HCT116 (cell line): ENCODE results near the gene TMEM120A.

Experiments
- ATF3 ChIP-seq: IDR thresholded peaks from 2 replicates; pipeline ENCODE4 v1.6.1; 2012
- ELF1 ChIP-seq: IDR thresholded peaks from 2 replicates; pipeline ENCODE4 v1.6.1; 2012; ENCODE audit warnings: low read depth, borderline replicate concordance
- EZH2 ChIP-seq: fragments of 200-600 bp; sonication (generic); IDR thresholded peaks from 2 replicates; pipeline ENCODE4 v1.6.1; 2017; ENCODE audit warnings: antibody characterized with exemption, mixed run types
- FOSL1 ChIP-seq: IDR thresholded peaks from 2 replicates; pipeline ENCODE4 v1.6.1; 2012; ENCODE audit warnings: low read depth
- MAX ChIP-seq: IDR thresholded peaks from 2 replicates; pipeline ENCODE4 v1.6.1; 2012
- POLR2A ChIP-seq: IDR thresholded peaks from 2 replicates; pipeline ENCODE4 v1.7.0; 2011; ENCODE audit warnings: borderline replicate concordance; ENCODE audit not compliant: insufficient read depth, insufficient read length; ENCODE audit errors: extremely low read depth
- POLR2AphosphoS5 ChIP-seq: IDR thresholded peaks from 2 replicates; pipeline ENCODE4 v1.6.1; 2011; ENCODE audit warnings: mild to moderate bottlenecking, low read depth, low read length, moderate library complexity
- RAD21 ChIP-seq: IDR thresholded peaks from 2 replicates; pipeline ENCODE4 v1.6.1; 2012; ENCODE audit warnings: low read depth, mild to moderate bottlenecking
- SP1 ChIP-seq: IDR thresholded peaks from 2 replicates; pipeline ENCODE4 v1.6.1; 2012; ENCODE audit warnings: low read depth
- TCF7L2 ChIP-seq: IDR thresholded peaks from 2 replicates; pipeline ENCODE4 v1.7.0; 2011; ENCODE audit warnings: borderline replicate concordance, inconsistent platforms; ENCODE audit not compliant: insufficient read depth, insufficient read length; ENCODE audit errors: extremely low read depth
- ZBTB33 ChIP-seq: IDR thresholded peaks from 2 replicates; pipeline ENCODE4 v1.6.1; 2011; ENCODE audit warnings: mild to moderate bottlenecking, low read length, moderate library complexity; ENCODE audit not compliant: insufficient replicate concordance; ENCODE audit errors: extremely low read depth
- TF ChIP-seq, protein P1 (sequence below), 3 experiments: fragments of 200-600 bp in 1 of 3; sonication (generic) in 1 of 3; IDR thresholded peaks in 2 of 3; conservative IDR thresholded peaks in 1 of 3; 2 replicates each; pipeline ENCODE4 v1.5.1; 2012 to 2017; ENCODE audit warnings: low read depth in 2 of 3, low read length in 2 of 3, antibody characterized with exemption in 1 of 3, borderline replicate concordance in 1 of 3, control low read depth in 1 of 3, mild to moderate bottlenecking in 1 of 3, mixed read lengths in 1 of 3, mixed run types in 1 of 3, moderate library complexity in 1 of 3; ENCODE audit not compliant: insufficient read depth in 1 of 3

DNA sequence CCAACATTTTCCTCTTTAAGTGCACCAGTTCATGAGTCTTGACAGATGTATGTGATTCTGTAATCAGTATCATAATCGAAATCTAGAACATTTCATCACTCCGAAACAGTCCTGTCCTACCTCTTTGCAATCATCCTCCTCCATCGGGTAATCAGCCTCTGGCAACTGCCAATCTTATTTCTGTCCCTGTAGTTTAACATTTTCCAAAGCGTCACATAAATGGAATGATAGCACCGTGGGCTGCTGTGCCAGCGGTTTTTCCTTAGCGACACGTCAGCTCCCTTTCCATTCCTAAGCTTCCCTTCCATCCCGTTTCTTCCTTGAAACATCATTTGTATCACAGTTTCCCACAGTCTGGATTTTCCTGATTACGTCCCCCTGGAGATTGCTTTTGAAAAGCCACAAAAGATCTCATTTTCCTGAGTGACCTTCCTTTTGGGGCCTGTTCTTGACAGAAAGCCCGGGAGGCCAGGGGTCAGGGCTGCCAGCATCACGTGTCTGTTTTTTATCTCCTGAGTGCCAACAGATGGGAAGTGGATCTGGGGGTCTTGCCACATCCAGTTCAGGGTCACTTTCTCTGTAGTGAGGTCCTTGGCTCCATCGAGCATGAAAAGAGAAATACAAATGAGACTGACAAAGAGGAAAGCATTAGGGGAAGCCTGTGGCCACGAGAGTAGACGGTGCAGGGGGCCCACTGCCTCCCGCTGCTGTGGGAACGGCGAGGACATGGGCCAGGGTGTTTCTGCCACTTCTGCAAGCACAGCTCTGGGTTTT is 31.6 kb downstream of the TMEM120A start:
- TF ChIP-seq, protein P1, sequence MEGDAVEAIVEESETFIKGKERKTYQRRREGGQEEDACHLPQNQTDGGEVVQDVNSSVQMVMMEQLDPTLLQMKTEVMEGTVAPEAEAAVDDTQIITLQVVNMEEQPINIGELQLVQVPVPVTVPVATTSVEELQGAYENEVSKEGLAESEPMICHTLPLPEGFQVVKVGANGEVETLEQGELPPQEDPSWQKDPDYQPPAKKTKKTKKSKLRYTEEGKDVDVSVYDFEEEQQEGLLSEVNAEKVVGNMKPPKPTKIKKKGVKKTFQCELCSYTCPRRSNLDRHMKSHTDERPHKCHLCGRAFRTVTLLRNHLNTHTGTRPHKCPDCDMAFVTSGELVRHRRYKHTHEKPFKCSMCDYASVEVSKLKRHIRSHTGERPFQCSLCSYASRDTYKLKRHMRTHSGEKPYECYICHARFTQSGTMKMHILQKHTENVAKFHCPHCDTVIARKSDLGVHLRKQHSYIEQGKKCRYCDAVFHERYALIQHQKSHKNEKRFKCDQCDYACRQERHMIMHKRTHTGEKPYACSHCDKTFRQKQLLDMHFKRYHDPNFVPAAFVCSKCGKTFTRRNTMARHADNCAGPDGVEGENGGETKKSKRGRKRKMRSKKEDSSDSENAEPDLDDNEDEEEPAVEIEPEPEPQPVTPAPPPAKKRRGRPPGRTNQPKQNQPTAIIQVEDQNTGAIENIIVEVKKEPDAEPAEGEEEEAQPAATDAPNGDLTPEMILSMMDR (IDR thresholded peaks at IDR 0.05 in 2 of 3, conservative IDR thresholded peaks at IDR 0.05 in 1 of 3; ENCODE audit: borderline replicate concordance in 1 of 3, insufficient read depth in 1 of 3, low read depth in 2 of 3, low read length in 2 of 3): no peak
- TF ChIP-seq MAX: no peak
- TF ChIP-seq EZH2: no peak
- TF ChIP-seq POLR2A: no peak
- no peak for TF ChIP-seq ZBTB33
- no peak for TF ChIP-seq TCF7L2
- no peak for TF ChIP-seq RAD21
- no peak for TF ChIP-seq POLR2AphosphoS5
- no peak for TF ChIP-seq ATF3
- no peak for TF ChIP-seq FOSL1
- TF ChIP-seq ELF1: no peak
- no peak for TF ChIP-seq SP1
